T-cell (primary cell): ENCODE results near the gene MYO1H. TPM values are rescaled to one million over a fixed set of nuclear protein-coding genes. Genes with fewer than 3 reads are reported as not detected.

Source experiments
- ATAC-seq, 4 experiments: fragments of 200-7000 bp in 3 of 4; fragments of 150-1000 bp in 1 of 4; cut with Tn5 transposase; replicated peaks in 1 of 4; 1 replicate in 3 of 4; 2 replicates in 1 of 4; pipeline ENCODE4 v1.10.0; 2021; ENCODE audit warnings: moderate library complexity in 3 of 4, mild to moderate bottlenecking in 2 of 4, moderate number of reproducible peaks in 1 of 4
- CTCF ChIA-PET, 2 donors: fragments of 300-600 bp; sonication (Branson Sonifier 250); formaldehyde crosslinking; loops; one replicate each; lab custom pipeline; 2022; ENCODE audit warnings: antibody characterized with exemption in 2 of 2; lab: Charles Lee
- POLR2A ChIA-PET, 2 donors: fragments of 300-600 bp; sonication (Branson Sonifier 250); formaldehyde crosslinking; loops; one replicate each; lab custom pipeline; 2022; ENCODE audit warnings: antibody characterized with exemption in 2 of 2; lab: Charles Lee
- DNase-seq, 35 experiments: peaks; one replicate each; pipeline versions ENCODE4 v3.0.0 to v3.0.0-alpha.2; 2013 to 2023
- H3K27ac ChIP-seq: one replicate; pipeline ENCODE4 v1.5.1; 2013; ENCODE audit warnings: low read length
- H3K27me3 ChIP-seq, 2 experiments: replicated peaks in 1 of 2; 1 replicate in 1 of 2; 2 replicates in 1 of 2; pipeline versions ENCODE4 v1.6.1 to v1.7.0; 2013; ENCODE audit warnings: low read length in 1 of 2, mixed read lengths in 1 of 2; ENCODE audit not compliant: control insufficient read depth in 2 of 2, insufficient read depth in 2 of 2; ENCODE audit errors: extremely low read depth in 1 of 2
- H3K36me3 ChIP-seq, 2 donors: 1 replicate in 1 of 2; 2 replicates in 1 of 2; pipeline versions ENCODE4 v1.6.1 to v1.7.0; 2013; ENCODE audit warnings: low read length in 1 of 2; ENCODE audit not compliant: control insufficient read depth in 2 of 2, insufficient read depth in 1 of 2; ENCODE audit errors: extremely low read depth in 1 of 2
- H3K4me1 ChIP-seq, 2 experiments: 1 replicate in 1 of 2; 2 replicates in 1 of 2; pipeline versions ENCODE4 v1.6.1 to v1.7.0; 2013; ENCODE audit warnings: low read length in 2 of 2, mixed read lengths in 1 of 2; ENCODE audit not compliant: insufficient read depth in 2 of 2, control insufficient read depth in 1 of 2; ENCODE audit errors: extremely low read depth in 1 of 2
- H3K4me3 ChIP-seq, 2 donors: 1 replicate in 1 of 2; 2 replicates in 1 of 2; pipeline versions ENCODE4 v1.5.1 to v1.7.0; 2013; ENCODE audit warnings: mild to moderate bottlenecking in 2 of 2, low read length in 1 of 2, moderate library complexity in 1 of 2; ENCODE audit not compliant: control insufficient read depth in 1 of 2; ENCODE audit errors: extremely low read depth in 1 of 2
- H3K9me3 ChIP-seq: 2 replicates; pipeline ENCODE4 v1.7.0; 2013
- H3K27ac Mint-ChIP-seq, 2 donors: one replicate each; pipeline ENCODE4 v1.8.0; 2020 to 2021; ENCODE audit warnings: mild to moderate bottlenecking in 2 of 2, mixed read lengths in 2 of 2
- H3K27me3 Mint-ChIP-seq, 2 donors: one replicate each; pipeline ENCODE4 v1.8.0; 2021 to 2022; ENCODE audit warnings: mixed read lengths in 2 of 2
- H3K36me3 Mint-ChIP-seq: one replicate; pipeline ENCODE4 v1.8.0; 2021; ENCODE audit warnings: mixed read lengths
- H3K4me1 Mint-ChIP-seq, 3 donors: one replicate each; pipeline ENCODE4 v1.8.0; 2020 to 2022; ENCODE audit warnings: mixed read lengths in 3 of 3, mild to moderate bottlenecking in 1 of 3
- H3K4me3 Mint-ChIP-seq, 3 donors: one replicate each; pipeline ENCODE4 v1.8.0; 2020 to 2022; ENCODE audit warnings: mild to moderate bottlenecking in 3 of 3, mixed read lengths in 3 of 3, moderate library complexity in 3 of 3
- H3K9me3 Mint-ChIP-seq, 3 donors: one replicate each; pipeline ENCODE4 v1.8.0; 2020 to 2022; ENCODE audit warnings: mixed read lengths in 3 of 3
- WGBS: methylation state at CpG from one replicate; pipeline ENCODE4 v1.1.5; 2013; ENCODE audit warnings: missing lambda C conversion rate; ENCODE audit not compliant: insufficient coverage; 5-methylcytosine and 5-hydroxymethylcytosine counted together
- total RNA-seq, 35 experiments: library from RNA in 6 of 35; stranded (reverse) in 6 of 35; fragments of 120-200 nt in 1 of 35; gene quantifications; one replicate each; pipeline versions ENCODE4 v1.2.1 to v1.2.4 and lab custom pipeline; 2013 to 2026

MYO1H gene
- total RNA-seq, 5 donors from 2014 or later (not counting 1 experiment from before 2014, with no cell fraction given), result not detected

DNA sequence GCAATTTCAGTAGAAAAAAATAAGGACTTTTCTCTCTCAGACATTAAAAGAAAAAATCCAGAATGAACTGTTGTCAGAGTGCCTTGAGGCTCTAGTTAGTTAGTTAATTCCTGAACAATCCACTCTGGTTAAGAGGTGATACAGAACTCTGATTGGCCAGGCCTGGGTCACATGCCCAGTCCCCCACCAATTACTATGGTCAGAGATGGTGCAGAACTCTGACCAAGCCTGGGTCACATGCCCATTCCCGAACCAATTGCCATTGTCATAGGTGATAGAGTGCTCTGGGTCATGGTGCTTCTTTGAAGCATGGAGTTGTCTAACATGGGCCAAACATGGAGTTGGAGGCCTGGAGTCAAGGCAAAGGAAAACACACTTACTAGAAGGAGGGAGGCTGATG lies 11.1 kb upstream of the MYO1H start:
- Mint-ChIP-seq H3K27me3 (peaks cover 22 to 26% of the 10 kb centered on the region in 2 donors), H3K36me3 (no peaks in the 10 kb centered on the region), H3K9me3 (no peaks in the 10 kb centered on the region), H3K27ac (no peak overlapping the region), H3K4me3 (no peak overlapping the region), H3K4me1 (no peaks in the 10 kb centered on the region)
- Histone ChIP-seq H3K36me3 (no peaks in the 10 kb centered on the region), H3K4me1 (no peaks in the 10 kb centered on the region), H3K27ac (no peak overlapping the region), H3K27me3 (peaks cover 0 to 5% of the 10 kb centered on the region in 2 experiments), H3K9me3 (no peaks in the 10 kb centered on the region), H3K4me3 (no peak overlapping the region)
- no CpG with 5 or more reads among the region's 1 CpG for WGBS
- no peak for ATAC-seq
- no peak for DNase-seq
- POLR2A ChIA-PET, result no interaction called here
- CTCF ChIA-PET, result no interaction called here

DNA sequence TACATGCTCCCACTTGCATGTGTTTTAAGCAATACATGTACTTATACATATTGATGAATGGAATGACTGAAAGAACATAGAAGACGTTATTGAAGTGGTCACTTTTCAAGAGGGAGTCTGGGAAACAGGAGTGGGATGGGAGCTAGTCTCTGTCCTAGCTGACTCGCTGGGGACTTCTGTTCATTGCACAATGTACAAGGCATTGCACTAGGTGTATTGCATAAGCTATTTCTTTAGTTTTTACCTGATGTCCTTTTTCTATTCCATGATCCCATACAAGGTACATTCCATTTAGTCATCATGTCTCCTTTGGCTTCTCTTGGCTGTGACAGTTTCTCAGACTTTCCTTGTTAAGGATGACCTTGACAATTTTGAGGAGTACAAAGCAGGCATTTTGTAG lies 4.0 kb upstream of the MYO1H start:
- WGBS, result no CpG with 5 or more reads among the region's 2 CpGs
- POLR2A ChIA-PET, result no interaction called here
- ATAC-seq (no peak), DNase-seq (no peak)
- Histone ChIP-seq H3K27ac (no peak overlapping the region), H3K27me3 (no peaks in the 10 kb centered on the region), H3K9me3 (no peaks in the 10 kb centered on the region), H3K36me3 (no peaks in the 10 kb centered on the region), H3K4me3 (no peak overlapping the region), H3K4me1 (no peaks in the 10 kb centered on the region)
- H3K9me3 Mint-ChIP-seq, result no peaks in the 10 kb centered on the region
- CTCF ChIA-PET, result no interaction called here
- H3K4me1 Mint-ChIP-seq, result no peaks in the 10 kb centered on the region
- H3K4me3 Mint-ChIP-seq, result no peak overlapping the region
- H3K27ac Mint-ChIP-seq, result no peak overlapping the region
- no peaks in the 10 kb centered on the region for H3K36me3 Mint-ChIP-seq
- H3K27me3 Mint-ChIP-seq, result peaks cover 11 to 17% of the 10 kb centered on the region in 2 donors

DNA sequence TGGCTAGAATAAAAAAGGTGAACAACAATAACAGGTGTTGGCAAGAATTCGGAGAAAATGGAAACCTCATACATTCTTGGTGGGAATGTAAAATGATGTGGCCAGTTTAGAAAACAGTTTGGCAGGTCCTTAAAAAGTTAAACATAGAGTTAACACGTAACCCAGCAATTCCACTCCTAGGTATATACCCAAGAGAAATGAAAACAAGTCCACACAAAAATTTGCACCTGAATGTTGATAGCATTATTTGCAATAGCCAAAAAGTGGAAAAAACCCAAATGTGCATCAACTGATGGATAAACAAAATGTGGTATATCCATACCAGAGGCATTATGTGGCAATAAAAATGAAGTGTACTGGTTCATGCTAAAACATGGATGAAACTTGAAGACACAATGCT lies 2.3 kb upstream of the MYO1H start:
- no peak for ATAC-seq
- Mint-ChIP-seq H3K27ac (no peak overlapping the region), H3K4me1 (no peaks in the 10 kb centered on the region), H3K27me3 (peaks cover 6 to 19% of the 10 kb centered on the region in 2 donors), H3K4me3 (no peak overlapping the region), H3K36me3 (no peaks in the 10 kb centered on the region), H3K9me3 (no peaks in the 10 kb centered on the region)
- POLR2A ChIA-PET, result no interaction called here
- CTCF ChIA-PET, result no interaction called here
- H3K9me3 ChIP-seq, result no peaks in the 10 kb centered on the region
- H3K4me1 ChIP-seq, result no peaks in the 10 kb centered on the region
- DNase-seq, result no peak
- no CpG with 5 or more reads among the region's 2 CpGs for WGBS
- peaks cover 0 to 3% of the 10 kb centered on the region in 2 experiments for H3K27me3 ChIP-seq
- H3K36me3 ChIP-seq, result no peaks in the 10 kb centered on the region
- no peak overlapping the region for H3K27ac ChIP-seq
- no peak overlapping the region for H3K4me3 ChIP-seq

DNA sequence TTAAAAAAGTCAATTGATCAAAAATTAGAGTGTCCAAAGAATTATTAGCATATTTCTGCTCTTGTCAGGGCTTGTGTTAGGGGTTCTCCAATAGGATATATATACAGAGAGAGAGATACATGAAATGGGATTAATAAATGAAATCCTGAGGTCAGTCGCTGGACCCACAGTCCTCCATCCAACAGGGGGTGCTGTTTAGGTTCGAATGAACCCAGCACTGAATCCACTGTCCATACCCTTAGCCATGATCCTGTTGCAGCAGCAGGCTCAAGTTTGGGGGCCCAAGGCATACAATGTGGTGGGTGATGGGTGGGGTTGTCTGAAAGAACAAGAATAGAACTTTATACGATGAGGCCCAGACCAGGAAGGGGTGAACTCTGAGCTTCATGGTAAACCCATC lies 780 bp upstream of the MYO1H start:
- ATAC-seq, result no peak
- no peak overlapping the region for H3K4me3 ChIP-seq
- peaks cover 5 to 17% of the 10 kb centered on the region in 2 donors for H3K27me3 Mint-ChIP-seq
- no peaks in the 10 kb centered on the region for H3K4me1 Mint-ChIP-seq
- H3K9me3 Mint-ChIP-seq, result no peaks in the 10 kb centered on the region
- WGBS, result no CpG with 5 or more reads among the region's 3 CpGs
- no peak overlapping the region for H3K4me3 Mint-ChIP-seq
- no peaks in the 10 kb centered on the region for H3K36me3 Mint-ChIP-seq
- no peak overlapping the region for H3K27ac Mint-ChIP-seq
- no peaks in the 10 kb centered on the region for H3K4me1 ChIP-seq
- no peaks in the 10 kb centered on the region for H3K36me3 ChIP-seq
- CTCF ChIA-PET, result no interaction called here
- H3K27ac ChIP-seq, result no peak overlapping the region
- POLR2A ChIA-PET, result no interaction called here
- H3K9me3 ChIP-seq, result no peaks in the 10 kb centered on the region
- H3K27me3 ChIP-seq, result peaks cover 0 to 3% of the 10 kb centered on the region in 2 experiments
- DNase-seq, result no peak

DNA sequence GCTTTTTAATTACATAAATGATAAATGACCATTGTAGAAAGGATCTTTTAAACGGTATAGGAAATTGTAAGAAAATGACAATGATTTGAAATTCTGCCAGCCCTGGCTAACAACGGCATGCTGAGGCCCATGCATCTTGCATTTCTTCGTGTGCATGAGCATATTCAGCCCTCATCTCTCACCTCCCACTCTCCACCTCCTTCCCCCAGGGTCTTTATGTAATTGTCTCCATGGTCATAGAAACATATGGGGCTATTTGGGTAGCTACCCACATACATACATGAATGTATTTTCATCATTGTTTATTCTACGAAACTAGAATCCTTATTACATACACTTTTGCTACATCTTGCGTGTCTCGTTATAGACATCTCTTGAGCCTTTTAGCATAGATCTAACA lies 4.5 kb downstream of the MYO1H start:
- Histone ChIP-seq H3K36me3 (no peaks in the 10 kb centered on the region), H3K4me1 (no peaks in the 10 kb centered on the region), H3K9me3 (no peaks in the 10 kb centered on the region), H3K27me3 (peaks cover 0 to 3% of the 10 kb centered on the region in 2 experiments), H3K27ac (no peak overlapping the region), H3K4me3 (no peak overlapping the region)
- no CpG with 5 or more reads among the region's 6 CpGs for WGBS
- H3K27me3 Mint-ChIP-seq, result peaks cover 9 to 10% of the 10 kb centered on the region in 2 donors
- H3K4me1 Mint-ChIP-seq, result no peaks in the 10 kb centered on the region
- DNase-seq (no peak), ATAC-seq (no peak)
- no peaks in the 10 kb centered on the region for H3K36me3 Mint-ChIP-seq
- CTCF ChIA-PET, result interaction anchor here in 1 of 2 donors (0.5 kb wide), 1 partner anchor 366 kb away, joined by 3 read pairs; no protein-coding TSS in a partner anchor
- H3K27ac Mint-ChIP-seq, result no peak overlapping the region
- H3K4me3 Mint-ChIP-seq, result no peak overlapping the region
- H3K9me3 Mint-ChIP-seq, result no peaks in the 10 kb centered on the region
- POLR2A ChIA-PET, result no interaction called here

DNA sequence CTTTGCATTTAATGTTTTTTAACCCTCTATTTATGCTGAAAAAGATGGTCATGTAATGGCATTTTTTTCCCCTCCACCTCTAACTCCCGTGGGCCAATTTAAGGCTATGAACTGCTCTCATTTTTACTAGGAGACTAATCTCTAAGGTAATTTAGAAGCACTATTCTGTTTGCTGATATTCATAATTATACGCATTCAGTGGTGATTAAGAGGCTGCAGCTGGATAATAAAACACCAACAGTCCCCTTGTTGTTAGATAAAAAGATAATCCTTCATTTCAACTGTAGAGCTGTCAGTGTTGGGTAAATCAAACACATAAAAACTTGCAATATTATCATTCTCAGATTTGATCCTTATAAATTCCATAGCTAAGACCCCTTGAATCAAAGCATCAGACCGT lies 8.9 kb downstream of the MYO1H start:
- no peak overlapping the region for H3K27ac Mint-ChIP-seq
- H3K27me3 Mint-ChIP-seq, result peaks cover 12 to 16% of the 10 kb centered on the region in 2 donors
- Histone ChIP-seq H3K27ac (no peak overlapping the region), H3K36me3 (no peaks in the 10 kb centered on the region), H3K4me1 (no peaks in the 10 kb centered on the region), H3K27me3 (peaks cover 0 to 2% of the 10 kb centered on the region in 2 experiments), H3K9me3 (no peaks in the 10 kb centered on the region), H3K4me3 (no peak overlapping the region)
- ChIA-PET POLR2A (no interaction called here), CTCF (no interaction called here)
- peaks cover 4 to 11% (median 4%) of the 10 kb centered on the region in 3 donors for H3K4me1 Mint-ChIP-seq
- ATAC-seq (no peak), DNase-seq (no peak)
- no peaks in the 10 kb centered on the region for H3K36me3 Mint-ChIP-seq
- no peak overlapping the region for H3K4me3 Mint-ChIP-seq
- no peaks in the 10 kb centered on the region for H3K9me3 Mint-ChIP-seq
- WGBS, result no CpG with 5 or more reads among the region's 3 CpGs

DNA sequence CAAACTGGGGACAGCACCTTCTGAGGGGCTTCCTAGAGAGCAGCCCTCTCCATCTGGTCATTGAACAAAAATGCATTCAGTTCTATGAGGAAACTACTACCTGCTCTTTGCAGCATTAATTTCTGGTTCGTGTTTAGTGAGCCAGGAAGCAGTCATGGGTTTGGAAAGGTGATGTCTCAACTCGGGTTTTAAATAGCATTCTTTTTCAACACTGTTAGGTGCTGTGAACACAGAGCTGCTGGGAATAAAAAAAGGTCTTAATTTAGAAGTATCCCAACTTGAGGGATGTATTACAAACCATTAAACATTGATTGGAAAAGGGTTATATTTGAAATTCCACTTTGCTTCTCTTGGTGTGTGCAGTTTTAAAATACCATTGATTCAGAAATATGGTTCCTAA lies 9.3 kb downstream of the MYO1H start:
- Mint-ChIP-seq H3K4me1 (peaks cover 4 to 11% (median 4%) of the 10 kb centered on the region in 3 donors), H3K36me3 (no peaks in the 10 kb centered on the region), H3K27me3 (peaks cover 12 to 16% of the 10 kb centered on the region in 2 donors), H3K4me3 (no peak overlapping the region), H3K27ac (no peak overlapping the region), H3K9me3 (no peaks in the 10 kb centered on the region)
- DNase-seq, result no peak
- POLR2A ChIA-PET, result no interaction called here
- WGBS, result no CpG with 5 or more reads among the region's 2 CpGs
- H3K27ac ChIP-seq, result no peak overlapping the region
- H3K4me3 ChIP-seq, result no peak overlapping the region
- H3K4me1 ChIP-seq, result no peaks in the 10 kb centered on the region
- no peak for ATAC-seq
- no peaks in the 10 kb centered on the region for H3K36me3 ChIP-seq
- peaks cover 0 to 2% of the 10 kb centered on the region in 2 experiments for H3K27me3 ChIP-seq
- no peaks in the 10 kb centered on the region for H3K9me3 ChIP-seq
- CTCF ChIA-PET, result no interaction called here
